ENCODE data around the gene HIRIP3. TPM values are rescaled to one million over a fixed set of nuclear protein-coding genes. Genes with fewer than 3 reads are reported as not detected.

HIRIP3 gene
- total and polyA plus RNA-seq, 2 of the 13 experiments (the other 11 are each of a cell fraction or from before 2014, with no cell fraction given) = 12.6 to 17.2 TPM

DNA sequence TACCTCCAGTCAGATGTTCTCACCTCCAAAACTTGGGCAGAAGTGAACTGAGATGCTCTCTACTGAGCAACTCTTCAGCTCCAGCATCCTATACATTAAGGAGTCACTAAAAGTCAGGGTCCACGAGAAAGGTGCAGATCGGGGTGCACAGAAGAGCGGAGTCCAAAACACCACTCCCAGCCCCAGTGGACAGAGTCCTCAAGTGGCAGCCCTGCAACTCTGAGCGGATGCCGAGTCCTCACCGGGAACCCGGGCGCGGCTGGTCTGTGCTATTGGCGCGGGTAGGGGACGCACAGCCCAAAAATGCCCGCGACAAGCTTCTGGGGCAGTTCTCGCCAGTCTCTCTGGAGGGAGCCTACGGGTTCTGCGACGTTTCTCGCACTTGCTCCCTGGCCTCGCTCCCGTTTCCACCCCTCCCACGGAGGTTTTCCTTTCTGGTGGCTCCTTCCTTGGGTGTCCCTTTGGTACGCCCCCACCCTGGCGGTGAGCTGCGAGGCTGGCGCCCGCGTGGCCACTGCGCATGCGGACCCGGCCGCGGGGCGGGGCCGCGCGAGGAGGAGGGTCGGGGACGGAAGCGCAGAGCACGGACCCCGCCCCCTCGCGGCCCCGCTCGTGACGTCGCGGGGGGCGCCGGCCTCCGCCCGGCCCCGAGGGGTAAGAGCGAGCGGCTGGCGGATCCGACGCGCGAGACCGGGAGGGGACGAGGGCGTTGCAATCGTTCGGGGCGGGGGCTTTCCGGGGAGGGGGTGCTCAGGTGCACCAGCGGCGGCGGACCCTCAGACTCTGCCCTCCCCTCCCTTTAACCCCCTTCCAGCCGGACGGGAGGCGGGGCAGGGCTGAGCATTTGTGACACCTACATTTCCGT, 33.7 kb downstream of the HIRIP3 start, which contains the start of gene TMEM219 (continued):
- TF ChIP-seq SCMH1 (CRISPR knock-in tag; IDR thresholded peaks at IDR 0.05; ENCODE audit: borderline replicate concordance) = no peak
- TF ChIP-seq, protein P1, sequence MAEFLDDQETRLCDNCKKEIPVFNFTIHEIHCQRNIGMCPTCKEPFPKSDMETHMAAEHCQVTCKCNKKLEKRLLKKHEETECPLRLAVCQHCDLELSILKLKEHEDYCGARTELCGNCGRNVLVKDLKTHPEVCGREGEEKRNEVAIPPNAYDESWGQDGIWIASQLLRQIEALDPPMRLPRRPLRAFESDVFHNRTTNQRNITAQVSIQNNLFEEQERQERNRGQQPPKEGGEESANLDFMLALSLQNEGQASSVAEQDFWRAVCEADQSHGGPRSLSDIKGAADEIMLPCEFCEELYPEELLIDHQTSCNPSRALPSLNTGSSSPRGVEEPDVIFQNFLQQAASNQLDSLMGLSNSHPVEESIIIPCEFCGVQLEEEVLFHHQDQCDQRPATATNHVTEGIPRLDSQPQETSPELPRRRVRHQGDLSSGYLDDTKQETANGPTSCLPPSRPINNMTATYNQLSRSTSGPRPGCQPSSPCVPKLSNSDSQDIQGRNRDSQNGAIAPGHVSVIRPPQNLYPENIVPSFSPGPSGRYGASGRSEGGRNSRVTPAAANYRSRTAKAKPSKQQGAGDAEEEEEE (CRISPR knock-in tag; IDR thresholded peaks at IDR 0.05; ENCODE audit: borderline replicate concordance) = no peak
- TF ChIP-seq GATA4 (IDR thresholded peaks at IDR 0.05; ENCODE audit: borderline replicate concordance, low read depth) = peak; percentile 70; the same call in 1 of the 2 replicates
- TF ChIP-seq LRRFIP1 (CRISPR knock-in tag; conservative IDR thresholded peaks at IDR 0.05) = no peak
- 0 out of 2 replicates have a peak, but pooled peaks have one; percentile 31 for TF ChIP-seq FOXP4 (CRISPR knock-in tag; IDR thresholded peaks at IDR 0.05)
- TF ChIP-seq ZFP36 (IDR thresholded peaks at IDR 0.05; ENCODE audit: borderline replicate concordance, low read depth, low read length, partially characterized antibody) = no peak
- TF ChIP-seq, protein P2, sequence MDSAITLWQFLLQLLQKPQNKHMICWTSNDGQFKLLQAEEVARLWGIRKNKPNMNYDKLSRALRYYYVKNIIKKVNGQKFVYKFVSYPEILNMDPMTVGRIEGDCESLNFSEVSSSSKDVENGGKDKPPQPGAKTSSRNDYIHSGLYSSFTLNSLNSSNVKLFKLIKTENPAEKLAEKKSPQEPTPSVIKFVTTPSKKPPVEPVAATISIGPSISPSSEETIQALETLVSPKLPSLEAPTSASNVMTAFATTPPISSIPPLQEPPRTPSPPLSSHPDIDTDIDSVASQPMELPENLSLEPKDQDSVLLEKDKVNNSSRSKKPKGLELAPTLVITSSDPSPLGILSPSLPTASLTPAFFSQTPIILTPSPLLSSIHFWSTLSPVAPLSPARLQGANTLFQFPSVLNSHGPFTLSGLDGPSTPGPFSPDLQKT (CRISPR knock-in tag; IDR thresholded peaks at IDR 0.05; ENCODE audit: borderline replicate concordance) = no peak
- no peak for TF ChIP-seq REL (CRISPR knock-in tag; conservative IDR thresholded peaks at IDR 0.05)
- peak; percentile 97 for TF ChIP-seq ZNF605 (CRISPR knock-in tag; IDR thresholded peaks at IDR 0.05)
- no peak for TF ChIP-seq LCORL (IDR thresholded peaks at IDR 0.05)
- peak; percentile 74; the same call in 1 of the 2 replicates for TF ChIP-seq LCORL (CRISPR knock-in tag; IDR thresholded peaks at IDR 0.05)
- TF ChIP-seq KDM4B (CRISPR knock-in tag; IDR thresholded peaks at IDR 0.05) = no peak
- peak; percentile 55; the same call in 1 of the 2 replicates for TF ChIP-seq TOPORS (CRISPR knock-in tag; IDR thresholded peaks at IDR 0.05)
- TF ChIP-seq ZNF205 (CRISPR knock-in tag; IDR thresholded peaks at IDR 0.05) = peak; percentile 64
- no peak for TF ChIP-seq ZFP36L2 (CRISPR knock-in tag; IDR thresholded peaks at IDR 0.05)
- no peak for TF ChIP-seq SNRNP70 (IDR thresholded peaks at IDR 0.05; ENCODE audit: low read depth, low read length)
- no peak for TF ChIP-seq KLF15 (CRISPR knock-in tag; IDR thresholded peaks at IDR 0.05; ENCODE audit: borderline replicate concordance)
- TF ChIP-seq SMAD1 (CRISPR knock-in tag; IDR thresholded peaks at IDR 0.05; ENCODE audit: borderline replicate concordance, low read depth) = peak; percentile 55; the same call in 1 of the 2 replicates
- TF ChIP-seq, protein P3, sequence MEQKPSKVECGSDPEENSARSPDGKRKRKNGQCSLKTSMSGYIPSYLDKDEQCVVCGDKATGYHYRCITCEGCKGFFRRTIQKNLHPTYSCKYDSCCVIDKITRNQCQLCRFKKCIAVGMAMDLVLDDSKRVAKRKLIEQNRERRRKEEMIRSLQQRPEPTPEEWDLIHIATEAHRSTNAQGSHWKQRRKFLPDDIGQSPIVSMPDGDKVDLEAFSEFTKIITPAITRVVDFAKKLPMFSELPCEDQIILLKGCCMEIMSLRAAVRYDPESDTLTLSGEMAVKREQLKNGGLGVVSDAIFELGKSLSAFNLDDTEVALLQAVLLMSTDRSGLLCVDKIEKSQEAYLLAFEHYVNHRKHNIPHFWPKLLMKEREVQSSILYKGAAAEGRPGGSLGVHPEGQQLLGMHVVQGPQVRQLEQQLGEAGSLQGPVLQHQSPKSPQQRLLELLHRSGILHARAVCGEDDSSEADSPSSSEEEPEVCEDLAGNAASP (CRISPR knock-in tag; IDR thresholded peaks at IDR 0.05; ENCODE audit: borderline replicate concordance) = no peak; the same call in 1 of the 2 replicates

Measured in HepG2 (cell line).